GM12878 (cell line): ENCODE data around the gene CSNK1G3.

Source experiments
- JUND ChIP-seq: IDR thresholded peaks from 2 replicates; pipeline ENCODE4 v1.6.1; 2012; ENCODE audit warnings: low read depth, mild to moderate bottlenecking, low read length, improper control_type of control experiment, moderate library complexity
- LARP7 ChIP-seq: fragments of 450-650 bp; IDR thresholded peaks from 2 replicates; pipeline ENCODE4 v1.6.1; 2017; ENCODE audit warnings: mild to moderate bottlenecking
- RBBP5 ChIP-seq: fragments of 200-600 bp; sonication (generic); conservative IDR thresholded peaks from 2 replicates; pipeline ENCODE4 v1.6.1; 2016
- SUZ12 ChIP-seq: fragments of 200-600 bp; sonication (generic); IDR thresholded peaks from one replicate; pipeline ENCODE4 v1.6.1; 2018; ENCODE audit warnings: antibody characterized with exemption, mild to moderate bottlenecking; ENCODE audit not compliant: unreplicated experiment
- TAF1 ChIP-seq: IDR thresholded peaks from 2 replicates; pipeline ENCODE4 v1.6.1; 2011; ENCODE audit warnings: mild to moderate bottlenecking, low read depth, low read length, borderline replicate concordance
- TF ChIP-seq, protein P1 (sequence below), 3 experiments: IDR thresholded peaks in 2 of 3; conservative IDR thresholded peaks in 1 of 3; 2 replicates each; pipeline ENCODE4 v1.5.1; 2011; ENCODE audit warnings: low read depth in 3 of 3, low read length in 3 of 3, mild to moderate bottlenecking in 3 of 3, control low read depth in 2 of 3, moderate library complexity in 2 of 3, inconsistent platforms in 1 of 3, mixed read lengths in 1 of 3; ENCODE audit not compliant: control insufficient read depth in 2 of 3, insufficient read depth in 1 of 3; ENCODE audit errors: extremely low read depth in 1 of 3

- no peak for TF ChIP-seq LARP7
- TF ChIP-seq JUND, result no peak
- TF ChIP-seq TAF1, result no peak
- TF ChIP-seq RBBP5, result no peak
- TF ChIP-seq, protein P1, sequence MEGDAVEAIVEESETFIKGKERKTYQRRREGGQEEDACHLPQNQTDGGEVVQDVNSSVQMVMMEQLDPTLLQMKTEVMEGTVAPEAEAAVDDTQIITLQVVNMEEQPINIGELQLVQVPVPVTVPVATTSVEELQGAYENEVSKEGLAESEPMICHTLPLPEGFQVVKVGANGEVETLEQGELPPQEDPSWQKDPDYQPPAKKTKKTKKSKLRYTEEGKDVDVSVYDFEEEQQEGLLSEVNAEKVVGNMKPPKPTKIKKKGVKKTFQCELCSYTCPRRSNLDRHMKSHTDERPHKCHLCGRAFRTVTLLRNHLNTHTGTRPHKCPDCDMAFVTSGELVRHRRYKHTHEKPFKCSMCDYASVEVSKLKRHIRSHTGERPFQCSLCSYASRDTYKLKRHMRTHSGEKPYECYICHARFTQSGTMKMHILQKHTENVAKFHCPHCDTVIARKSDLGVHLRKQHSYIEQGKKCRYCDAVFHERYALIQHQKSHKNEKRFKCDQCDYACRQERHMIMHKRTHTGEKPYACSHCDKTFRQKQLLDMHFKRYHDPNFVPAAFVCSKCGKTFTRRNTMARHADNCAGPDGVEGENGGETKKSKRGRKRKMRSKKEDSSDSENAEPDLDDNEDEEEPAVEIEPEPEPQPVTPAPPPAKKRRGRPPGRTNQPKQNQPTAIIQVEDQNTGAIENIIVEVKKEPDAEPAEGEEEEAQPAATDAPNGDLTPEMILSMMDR (IDR thresholded peaks at IDR 0.05 in 2 of 3, conservative IDR thresholded peaks at IDR 0.05 in 1 of 3; ENCODE audit: control insufficient read depth in 2 of 3, extremely low read depth in 1 of 3, insufficient read depth in 1 of 3, low read depth in 3 of 3, low read length in 3 of 3), result no peak
- TF ChIP-seq SUZ12, result no peak
These were observed 37.7 kb upstream of the CSNK1G3 start for GRCh38 chr5:123474228-123474627.
